ENCODE measurements around the gene JTB. TPM values are rescaled to one million over a fixed set of nuclear protein-coding genes. Genes with fewer than 3 reads are reported as not detected.

The JTB gene
- total RNA-seq, result 204 and 241 TPM in 2 replicates

GRCh38 chr1:153977250-153978240 is at the start of gene JTB:
TSS of gene JTB (minus strand) at chr1:153977674. CDS start at chr1:153977252, 422 bp downstream.

GRCh38 chr1:153990468-153991150 is 13.1 kb upstream of the JTB start, which contains the start of gene RPS27:
TSS of gene RPS27 (plus strand) at chr1:153990762. CDS start at chr1:153990797, 35 bp downstream.

GRCh38 chr1:153985941-153986761 is 8.7 kb upstream of the JTB start, which contains the start of gene RAB13:
TSS of gene RAB13 (minus strand) at chr1:153986339. CDS start at chr1:153986236, 103 bp downstream.

GRCh38 chr1:153967107-153967999 is 10.1 kb downstream of the JTB start, which contains the start of gene CREB3L4:
TSS of gene CREB3L4 (plus strand) at chr1:153967902. CDS start at chr1:153968526, 624 bp downstream.

GRCh38 chr1:153963030-153963849 is 14.2 kb downstream of the JTB start, which contains the start of gene SLC39A1:
TSS of gene SLC39A1 (minus strand) at chr1:153963537. CDS start at chr1:153962715, 822 bp downstream.

GRCh38 chr1:153958111-153958960 is 19.1 kb downstream of the JTB start, which contains the start of gene CRTC2:
TSS of gene CRTC2 (minus strand) at chr1:153958612. CDS start at chr1:153958497, 115 bp downstream.

GRCh38 chr1:153946622-153947241 is 30.7 kb downstream of the JTB start, which contains the start of gene DENND4B:
TSS of gene DENND4B (minus strand) at chr1:153946718. CDS start at chr1:153944374, 2,344 bp downstream.

Other genes starting within 250 kb of the JTB start
- gene INTS3, start 249.6 kb downstream of the JTB start, total RNA-seq, result 26.5 and 27.6 TPM in 2 replicates
- 5.8 and 8.7 TPM in 2 replicates for gene SLC27A3, start 202.3 kb downstream of the JTB start, total RNA-seq
- 3.7 and 8.5 TPM in 2 replicates for gene GATAD2B, start 54.7 kb downstream of the JTB start, total RNA-seq
- gene DENND4B, start 31.0 kb downstream of the JTB start, total RNA-seq, result 6.4 and 8.6 TPM in 2 replicates
- 8.0 and 10.4 TPM in 2 replicates for gene CRTC2, start 19.1 kb downstream of the JTB start, total RNA-seq
- 139 and 147 TPM in 2 replicates for gene SLC39A1, start 14.1 kb downstream of the JTB start, total RNA-seq
- gene CREB3L4, start 9.8 kb downstream of the JTB start, total RNA-seq, result 7.8 and 14.7 TPM in 2 replicates
- 36.2 and 47.3 TPM in 2 replicates for gene RAB13, start 8.7 kb upstream of the JTB start, total RNA-seq
- gene RPS27, start 13.1 kb upstream of the JTB start, total RNA-seq, result 1,649 and 2,362 TPM in 2 replicates
- gene NUP210L, start 177.4 kb upstream of the JTB start, total RNA-seq, result not detected in 2 replicates
- 592 and 711 TPM in 2 replicates for gene TPM3, start 214.4 kb upstream of the JTB start, total RNA-seq
- not detected in 2 replicates for gene CFAP141, start 228.7 kb upstream of the JTB start, total RNA-seq
- gene UBAP2L, start 243.3 kb upstream of the JTB start, total RNA-seq, result 69.8 and 72.1 TPM in 2 replicates

Data from myometrial cell (primary cell).